GM19025 (cell line): ENCODE data around the gene PTPMT1.
"Not testable (repeated sequence)": the region's sequence is repeated elsewhere in the genome, so short reads cannot be mapped to it uniquely, and the experiment has no call there.

Source experiments
- ATAC-seq: cut with Tn5 transposase; IDR thresholded peaks from one replicate; pipeline ENCODE4 v1.9.1; 2021; ENCODE audit warnings: mild to moderate bottlenecking, low read depth, moderate library complexity; ENCODE audit not compliant: unreplicated experiment

PTPMT1 gene

DNA sequence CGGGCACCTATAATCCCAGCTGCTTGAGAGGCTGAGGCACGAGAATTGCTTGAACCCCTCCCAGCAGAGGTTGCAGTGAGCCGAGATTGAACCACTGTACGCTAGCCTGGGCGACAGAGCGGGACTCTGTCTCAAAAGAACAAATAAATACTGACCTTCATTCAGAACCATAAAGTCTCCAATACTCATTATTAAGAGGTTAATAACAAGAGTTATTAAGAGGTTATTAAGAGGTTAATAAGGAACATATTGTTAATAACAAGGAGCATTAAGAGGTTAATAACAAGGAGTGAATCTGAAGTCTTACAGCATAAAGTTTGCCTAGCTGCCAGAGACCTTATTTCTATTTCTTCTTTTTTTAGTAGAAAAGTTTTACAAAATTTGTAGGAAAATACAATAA, 20.1 kb upstream of the PTPMT1 start:
- ATAC-seq, result no peak

DNA sequence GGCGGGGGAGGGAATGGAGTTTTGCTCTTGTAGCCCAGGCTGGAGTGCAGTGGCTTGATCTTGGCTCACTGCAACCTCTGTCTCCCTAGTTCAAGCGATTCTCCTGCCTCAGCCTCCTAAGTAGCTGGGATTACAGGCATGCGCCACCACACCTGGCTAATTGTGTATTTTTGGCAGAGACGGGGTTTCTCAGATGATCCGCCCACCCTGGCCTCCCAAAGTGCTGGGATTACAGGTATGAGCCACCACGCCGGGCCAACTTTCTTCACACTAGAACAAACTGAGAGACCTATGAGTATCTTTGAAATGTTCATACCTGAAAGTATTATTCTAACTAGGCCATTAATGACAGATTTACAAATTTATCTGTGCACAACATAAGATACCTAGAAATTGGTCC, 19.1 kb upstream of the PTPMT1 start:
- not testable (repeated sequence) for ATAC-seq

DNA sequence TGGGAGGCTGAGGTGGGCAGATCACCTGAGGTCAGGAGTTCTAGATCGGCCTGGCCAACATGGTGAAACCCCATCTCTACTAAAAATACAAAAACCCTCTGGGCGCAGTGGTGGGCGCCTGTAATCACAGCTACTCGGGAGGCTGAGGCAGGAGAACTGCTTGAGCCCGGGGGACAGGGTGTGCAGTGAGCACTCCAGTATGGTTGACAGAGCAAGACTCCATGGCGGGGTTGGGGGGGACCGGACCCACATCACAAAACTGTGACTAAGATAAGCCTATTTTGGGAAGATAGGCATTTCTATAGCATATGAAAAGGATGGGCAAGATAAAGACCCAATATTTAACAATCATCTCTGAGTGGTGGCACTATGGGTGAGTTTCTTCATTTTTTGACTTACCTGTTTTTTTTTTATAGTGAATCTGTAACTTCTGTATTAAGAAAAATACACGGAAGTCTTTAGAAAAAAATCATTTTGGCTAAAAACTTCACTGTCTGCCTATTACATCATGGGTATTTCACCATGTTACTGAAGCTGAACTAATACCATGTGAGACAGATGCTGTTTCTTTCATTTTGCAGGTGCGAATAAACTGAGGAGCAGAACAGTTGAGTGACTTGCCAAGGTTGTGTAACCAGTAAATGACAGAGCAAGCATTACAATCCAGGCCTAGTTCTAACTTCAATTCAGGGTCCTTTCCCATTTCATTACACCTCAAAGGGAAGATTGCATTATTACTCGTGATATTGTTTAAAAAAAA, 14.9 kb upstream of the PTPMT1 start:
- no peak for ATAC-seq

DNA sequence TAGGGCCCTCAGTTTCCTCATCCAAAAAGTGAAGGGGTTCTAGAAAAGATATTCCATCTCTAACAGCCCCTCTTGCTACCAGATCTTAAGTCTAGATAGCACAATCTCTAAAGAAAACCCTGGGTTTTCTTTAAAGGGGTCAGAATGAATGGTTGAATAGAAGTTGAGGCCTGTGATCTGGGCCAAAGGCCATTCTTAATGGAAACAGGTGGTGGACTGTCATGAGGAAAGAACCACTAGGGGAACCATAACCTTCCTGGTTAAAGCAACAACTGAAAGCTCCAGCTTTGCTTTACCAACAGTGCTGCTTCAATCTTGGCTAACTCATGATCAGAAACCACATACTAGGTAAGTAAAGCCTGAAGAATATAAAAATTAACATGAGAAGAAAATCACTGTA, 14.3 kb upstream of the PTPMT1 start:
- ATAC-seq, result no peak

DNA sequence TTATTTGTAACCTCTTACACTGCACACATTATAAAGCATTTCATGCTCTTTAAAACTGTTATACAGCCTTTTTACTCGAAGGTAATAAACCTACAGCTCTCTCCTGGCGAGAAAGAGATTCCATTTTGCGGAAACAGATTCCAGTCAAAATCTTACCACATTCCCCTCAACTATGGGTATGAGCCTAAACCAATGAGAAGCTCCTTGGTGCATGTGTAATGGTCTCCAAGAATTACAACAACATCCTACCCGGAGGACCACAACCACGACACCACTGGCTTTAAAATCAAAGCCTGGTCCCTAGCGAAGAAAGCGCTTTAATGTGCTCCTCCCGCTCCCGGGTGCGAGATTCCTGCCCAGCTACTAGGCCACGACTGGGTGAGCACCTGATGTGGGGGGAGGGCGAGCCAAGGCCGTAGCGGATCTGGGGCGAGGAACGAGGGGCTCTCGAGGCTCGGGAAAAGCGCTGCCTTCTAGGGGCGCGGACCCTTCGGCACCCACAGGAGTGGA, 13.3 kb upstream of the PTPMT1 start:
- ATAC-seq, result no peak

DNA sequence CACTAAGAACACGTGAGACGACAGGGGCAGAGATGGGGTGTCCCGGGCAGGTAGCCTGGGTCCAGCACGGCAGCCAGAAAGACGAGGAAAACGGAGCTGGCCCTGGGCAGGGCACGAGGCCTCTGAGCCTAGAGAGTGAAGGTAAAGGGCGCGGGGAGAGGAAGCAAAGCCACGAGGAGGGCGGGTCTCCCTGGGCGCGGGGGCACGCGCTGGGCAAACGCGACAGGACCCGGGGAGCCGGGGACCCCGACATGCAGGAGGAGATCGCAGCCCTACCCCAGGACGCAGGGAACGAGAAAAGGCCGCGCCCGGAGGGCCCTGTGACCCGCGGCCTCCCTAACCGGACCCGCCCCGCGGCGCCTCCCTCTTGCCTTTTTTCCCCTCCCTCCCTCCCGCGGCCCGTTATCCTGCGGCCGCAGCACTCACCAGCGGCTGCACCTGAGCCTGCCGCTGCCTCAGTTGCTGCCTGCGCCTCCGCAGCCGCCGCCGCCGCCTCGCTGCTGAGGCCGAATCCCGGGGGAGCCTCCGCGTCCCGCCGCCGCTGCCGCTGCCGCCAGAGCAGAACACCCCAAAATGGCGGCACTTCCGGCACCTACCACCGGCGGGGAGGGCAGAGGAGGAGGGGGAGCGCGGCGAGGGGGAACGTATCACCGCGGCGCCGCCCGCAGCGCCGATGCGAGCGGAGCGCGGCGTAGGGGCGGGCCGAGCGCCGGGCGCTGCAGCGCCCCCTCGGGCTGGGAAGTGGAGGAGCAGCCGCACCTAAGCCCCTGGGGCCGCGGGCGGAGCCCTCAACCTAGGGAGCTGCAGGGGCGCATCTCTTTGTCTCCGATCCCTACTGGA, 12.6 kb upstream of the PTPMT1 start, which contains the start of gene CELF1:
CELF1 (minus strand) TSS at position 567 of the 840 bp plus-strand sequence. CDS start 53,609 bp downstream, outside the sequence.
- peak; percentile 90 for ATAC-seq

DNA sequence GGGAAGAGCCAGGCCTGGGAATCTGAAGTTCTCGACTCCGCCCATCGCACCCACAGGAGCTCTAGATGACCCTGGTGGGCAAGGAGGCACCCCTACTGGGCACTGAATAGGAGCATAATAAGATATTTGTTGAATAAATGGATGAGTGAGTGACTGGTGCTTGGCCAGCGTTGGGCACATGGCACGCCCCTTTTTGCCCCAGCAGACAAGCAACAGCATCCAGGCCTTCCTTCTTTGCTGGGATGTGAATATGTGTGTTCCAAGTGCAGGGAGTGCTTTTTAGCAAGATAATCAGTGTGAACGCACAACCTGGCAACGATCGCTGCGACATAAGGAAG, 12.0 kb upstream of the PTPMT1 start:
- peak; percentile 23 for ATAC-seq

DNA sequence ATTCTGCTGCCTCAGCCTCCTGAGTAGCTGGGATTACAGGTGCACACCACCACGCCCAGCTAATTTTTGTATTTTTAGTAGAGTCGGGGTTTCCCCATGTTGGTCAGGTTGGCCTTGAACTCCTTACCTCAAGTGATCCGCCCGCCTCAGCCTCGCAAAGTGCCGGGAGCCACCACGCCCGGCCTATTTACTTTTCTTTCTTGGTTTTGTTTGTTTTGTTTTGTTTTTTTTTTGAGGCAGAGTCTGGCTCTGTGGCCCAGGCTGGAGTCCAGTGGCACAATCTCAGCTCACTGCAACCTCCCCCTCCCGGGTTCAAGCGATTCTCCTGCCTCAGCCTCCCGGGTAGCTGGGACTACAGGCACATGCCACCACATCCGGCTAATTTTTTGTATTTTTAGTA, 8.4 kb upstream of the PTPMT1 start:
- ATAC-seq, result not testable (repeated sequence)

DNA sequence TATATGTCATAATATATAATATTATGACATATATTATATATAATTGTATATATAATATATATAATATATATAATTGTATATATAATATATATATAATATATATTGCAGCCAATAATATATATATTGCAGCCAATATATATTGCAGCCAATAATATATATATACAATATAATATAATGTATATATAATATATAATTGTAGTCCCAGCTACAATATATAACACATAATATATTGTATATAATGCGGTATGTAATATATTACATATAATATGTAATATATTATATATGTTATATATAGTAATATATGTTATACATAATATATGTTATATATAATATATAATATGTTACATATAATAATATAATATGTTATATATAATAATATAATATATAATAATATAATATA, 6.7 kb upstream of the PTPMT1 start:
- no peak for ATAC-seq

DNA sequence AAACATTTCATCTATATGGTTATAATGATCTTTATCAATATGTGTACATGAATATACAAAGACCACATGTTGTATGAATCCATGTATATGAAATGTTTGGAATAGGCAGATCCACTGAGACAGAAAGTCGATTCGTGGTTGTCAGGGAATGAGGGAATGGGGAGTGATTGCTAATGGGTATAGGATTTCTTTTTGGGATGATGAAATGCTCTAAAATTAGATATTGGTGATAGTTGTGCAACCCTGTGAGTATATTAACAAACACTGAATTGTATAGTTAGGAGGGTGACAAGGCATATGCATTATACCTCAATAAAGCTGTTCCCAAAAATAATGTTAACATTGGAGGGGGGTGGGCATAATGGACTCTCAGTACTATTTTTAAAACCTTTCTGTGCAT, 5.0 kb upstream of the PTPMT1 start:
- no peak for ATAC-seq

DNA sequence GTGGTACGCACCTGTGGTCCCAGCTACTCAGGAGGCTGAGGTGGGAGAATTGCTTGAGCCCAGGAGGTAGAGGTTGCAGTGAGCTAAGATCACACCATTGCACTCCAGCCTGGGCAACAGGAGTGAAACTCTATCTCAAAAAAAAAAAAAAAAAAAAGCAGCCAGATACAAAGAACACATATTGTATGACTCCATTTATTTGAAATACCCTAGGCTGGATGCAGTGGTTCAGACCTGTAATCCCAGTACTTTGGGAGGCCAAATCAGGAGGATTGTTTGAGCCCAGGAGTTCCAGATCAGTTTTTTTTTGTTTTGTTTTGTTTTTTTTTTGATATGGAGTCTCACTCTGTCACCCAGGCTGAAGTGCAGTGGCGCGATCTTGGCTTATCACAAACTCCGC, 3.0 kb upstream of the PTPMT1 start:
- ATAC-seq, result not testable (repeated sequence)

DNA sequence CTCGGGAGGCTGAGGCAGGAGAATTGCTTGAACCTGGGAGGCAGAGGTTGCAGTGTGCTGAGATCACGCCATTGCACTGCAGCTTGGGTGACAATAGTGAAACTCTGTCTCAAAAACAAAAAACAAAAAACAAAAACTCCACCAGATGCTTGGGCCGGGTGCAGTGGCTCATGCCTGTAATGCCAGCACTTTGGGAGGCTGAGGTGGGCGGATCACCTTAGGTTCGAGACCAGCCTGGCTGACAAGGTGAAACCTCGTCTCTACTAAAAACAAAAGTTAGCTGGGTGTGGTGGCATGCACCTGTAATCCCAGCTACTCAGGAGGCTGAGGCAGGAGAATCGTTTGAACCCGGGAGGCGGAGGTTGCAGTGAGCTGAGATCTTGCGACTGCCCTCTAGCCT, 1.0 kb upstream of the PTPMT1 start:
- ATAC-seq, result not testable (repeated sequence)

DNA sequence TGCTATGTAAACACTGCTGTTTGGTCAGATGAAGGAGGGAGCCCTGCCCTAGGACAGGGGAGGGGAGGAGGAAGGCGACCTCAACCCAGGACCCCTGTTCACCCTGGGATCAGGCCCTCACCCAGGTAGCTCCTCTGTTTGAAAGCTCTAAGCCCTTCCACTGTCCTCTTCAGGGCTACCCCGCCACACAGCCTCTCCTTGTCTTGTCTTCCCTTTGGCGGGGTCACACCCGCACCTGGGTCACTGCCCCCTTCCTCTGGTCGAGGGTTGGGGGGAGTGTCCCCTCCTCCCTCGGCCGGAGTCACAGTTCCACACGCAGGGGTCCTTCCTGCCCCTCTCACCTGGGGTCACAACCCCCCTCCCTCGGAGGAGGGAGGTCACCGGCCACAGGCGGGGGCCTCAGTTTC, 463 bp upstream of the PTPMT1 start:
- ATAC-seq, result no peak

DNA sequence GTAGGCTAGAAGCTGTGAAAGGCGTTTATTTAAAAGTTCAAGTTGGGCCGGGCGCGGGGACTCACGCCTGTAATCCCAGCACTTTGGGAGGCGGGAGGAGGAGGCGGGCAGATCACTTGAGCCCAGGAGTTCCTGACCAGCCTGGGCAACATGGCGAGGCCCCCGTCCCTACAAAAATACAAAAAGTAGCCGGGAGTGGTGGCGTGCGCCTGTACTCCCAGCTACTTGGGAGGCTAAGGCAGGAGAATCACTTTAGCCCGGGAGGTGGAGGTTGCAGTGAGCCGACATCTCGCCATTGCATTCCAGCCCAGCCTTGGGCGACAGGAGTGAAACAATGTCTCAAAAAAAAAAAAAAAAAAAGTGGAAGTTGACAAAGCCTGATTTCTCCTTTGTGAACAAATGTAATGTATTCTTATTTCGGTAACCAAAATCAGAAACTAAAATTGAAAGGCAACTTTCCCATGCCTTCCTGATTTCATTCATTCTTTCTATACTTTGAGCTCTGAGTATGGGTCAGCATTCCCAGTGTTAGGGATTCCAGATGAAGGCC, 825 bp downstream of the PTPMT1 start:
- ATAC-seq, result peak; percentile 2

DNA sequence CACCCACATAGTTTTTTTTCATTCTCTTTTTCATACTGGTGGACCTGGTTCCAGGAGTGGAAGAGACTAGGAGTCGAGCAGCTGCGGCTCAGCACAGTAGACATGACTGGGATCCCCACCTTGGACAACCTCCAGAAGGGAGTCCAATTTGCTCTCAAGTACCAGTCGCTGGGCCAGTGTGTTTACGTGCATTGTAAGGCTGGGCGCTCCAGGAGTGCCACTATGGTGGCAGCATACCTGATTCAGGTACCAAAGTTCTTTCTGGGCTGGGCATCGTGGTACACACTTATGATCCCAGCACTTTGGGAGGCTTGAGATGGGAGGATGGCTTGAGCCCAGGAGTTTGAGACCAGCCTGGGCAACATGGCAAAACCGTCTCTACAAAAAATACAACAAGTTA, 4.2 kb downstream of the PTPMT1 start:
- no peak for ATAC-seq

DNA sequence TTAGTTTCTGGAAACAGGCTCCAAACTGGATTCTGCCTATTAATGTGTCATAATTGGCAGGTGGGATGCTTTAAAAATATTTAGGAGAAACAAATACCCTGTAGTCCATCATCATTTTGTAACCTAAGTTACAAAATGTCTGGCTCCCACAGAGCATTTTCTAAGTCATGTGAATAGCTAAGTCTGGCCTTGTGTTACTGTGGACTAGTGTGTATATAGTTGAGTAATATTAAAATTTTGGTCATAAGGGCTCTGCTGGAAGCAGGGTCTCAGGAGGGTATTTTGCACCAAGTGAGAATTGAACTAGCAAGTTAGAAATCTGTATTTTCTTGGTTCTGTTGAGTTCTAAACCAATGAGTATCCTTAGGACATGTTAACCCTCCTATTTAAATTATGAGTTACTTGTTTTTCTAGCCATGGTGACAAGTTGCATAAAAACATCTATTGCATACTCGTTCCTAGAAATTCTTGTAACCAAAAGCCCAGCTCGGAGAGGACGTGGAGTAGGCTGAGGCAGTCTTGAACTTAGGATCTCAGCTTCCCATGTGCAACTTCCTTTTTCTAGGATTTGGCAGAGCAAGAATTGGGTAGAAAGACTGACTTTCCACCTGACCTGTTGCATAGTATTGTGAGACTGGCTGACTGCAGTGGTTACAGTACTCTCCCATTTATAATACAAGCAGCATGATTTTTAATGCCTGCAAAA, 5.4 kb downstream of the PTPMT1 start:
- no peak for ATAC-seq

DNA sequence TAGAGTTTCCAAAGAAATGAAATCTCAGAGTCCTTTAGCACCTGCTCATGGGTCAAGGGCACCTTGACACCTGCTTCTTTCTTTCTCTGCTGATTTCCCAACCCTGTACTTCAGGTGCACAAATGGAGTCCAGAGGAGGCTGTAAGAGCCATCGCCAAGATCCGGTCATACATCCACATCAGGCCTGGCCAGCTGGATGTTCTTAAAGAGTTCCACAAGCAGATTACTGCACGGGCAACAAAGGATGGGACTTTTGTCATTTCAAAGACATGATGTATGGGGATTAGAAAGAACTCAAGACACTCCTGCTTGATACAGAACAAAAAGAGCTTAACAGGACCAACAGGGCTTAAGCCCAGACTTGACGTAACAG, 5.9 kb downstream of the PTPMT1 start:
- ATAC-seq, result no peak

DNA sequence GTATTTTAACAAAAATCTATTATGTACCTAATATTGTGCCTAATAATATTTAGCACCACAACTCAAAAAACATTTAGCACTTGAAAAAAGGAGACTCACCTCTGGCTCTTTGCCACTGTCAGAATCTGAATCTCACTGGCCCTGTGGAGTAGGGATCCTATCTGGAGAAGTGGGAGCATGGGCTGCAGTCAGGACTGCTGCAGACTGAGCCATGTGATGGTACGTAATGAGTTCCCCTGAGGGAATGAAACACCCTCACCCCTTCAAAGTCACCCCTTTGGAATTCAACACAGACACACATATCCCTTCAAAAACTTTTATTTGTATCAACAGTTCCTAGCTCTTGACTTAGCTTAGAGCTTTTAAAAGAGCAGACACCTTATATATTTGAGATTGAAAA, 6.5 kb downstream of the PTPMT1 start:
- no peak for ATAC-seq

DNA sequence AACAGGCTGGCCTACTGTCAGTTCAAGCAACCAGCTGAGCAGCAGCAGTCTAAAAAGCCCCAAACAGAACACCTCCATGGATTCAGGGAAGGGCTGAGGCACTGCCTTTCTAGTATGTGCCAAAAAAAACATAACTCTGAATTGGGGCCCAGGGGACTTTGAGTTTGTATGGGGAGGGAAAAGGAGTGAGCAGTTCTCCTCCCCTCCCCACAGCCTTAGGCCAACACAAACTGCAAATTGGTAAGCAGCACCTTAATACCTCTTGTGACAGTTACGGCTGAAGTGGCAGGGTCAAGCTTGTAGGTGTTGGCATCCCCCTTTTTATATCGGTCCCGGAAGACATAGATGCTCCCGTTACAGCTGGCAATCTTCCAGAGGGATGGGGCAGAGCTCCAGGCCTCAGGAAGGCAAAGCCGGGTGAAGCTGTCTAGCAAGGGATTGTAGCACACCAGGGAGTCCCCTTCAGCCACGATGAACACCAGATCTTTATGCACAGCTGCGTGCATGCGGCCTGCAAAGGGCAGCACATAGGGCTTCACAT, 7.4 kb downstream of the PTPMT1 start:
- ATAC-seq, result no peak

DNA sequence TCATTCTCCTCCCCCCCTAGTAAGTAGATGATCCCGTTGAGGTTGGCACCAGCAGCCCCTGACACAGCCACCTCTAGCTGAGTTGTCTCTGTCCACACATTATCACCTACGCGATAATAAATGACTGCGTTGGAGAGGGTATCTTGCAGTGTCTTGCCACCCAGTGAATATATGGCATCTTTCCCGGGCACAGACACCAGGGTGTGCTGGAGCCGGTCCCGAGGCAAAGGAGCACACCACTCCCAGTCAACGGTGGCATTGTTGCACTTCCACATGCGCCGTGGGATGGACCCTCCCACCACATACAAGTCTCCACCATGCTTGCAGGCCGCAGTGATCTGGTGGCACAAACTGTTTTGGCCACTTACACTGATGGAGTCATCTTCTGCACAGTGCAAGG, 7.9 kb downstream of the PTPMT1 start:
- ATAC-seq, result no peak
